CD4-positive, alpha-beta T cell (primary cell): ENCODE results near the gene CNDP2. TPM values are rescaled to one million over a fixed set of nuclear protein-coding genes. Genes with fewer than 3 reads are reported as not detected.

Source experiments
- ATAC-seq: fragments of 200-7000 bp; cut with Tn5 transposase; one replicate; pipeline ENCODE4 v1.10.0; 2022; ENCODE audit warnings: mild to moderate bottlenecking; ENCODE audit not compliant: poor library complexity
- CTCF ChIA-PET: fragments of 350-600 bp; sonication (Branson Sonifier 250); formaldehyde crosslinking; loops from one replicate; lab custom pipeline; 2021; ENCODE audit warnings: antibody characterized with exemption, inconsistent platforms; lab: Charles Lee
- POLR2A ChIA-PET: fragments of 350-600 bp; sonication (Branson Sonifier 250); formaldehyde crosslinking; loops from one replicate; lab custom pipeline; 2021; ENCODE audit warnings: antibody characterized with exemption, inconsistent platforms; lab: Charles Lee
- DNase-seq, 14 experiments: peaks; one replicate each; pipeline ENCODE4 v3.0.0-alpha.2; 2013 to 2020; ENCODE audit warnings: mixed read lengths in 2 of 14
- H3K27ac ChIP-seq, 2 donors: one replicate each; pipeline versions ENCODE4 v1.5.1 to v1.7.0; 2013; ENCODE audit warnings: low read length in 2 of 2, low read depth in 1 of 2, mild to moderate bottlenecking in 1 of 2
- H3K27me3 ChIP-seq, 2 experiments: 1 replicate in 1 of 2; 2 replicates in 1 of 2; pipeline versions ENCODE4 v1.6.1 to v1.7.0; 2013; ENCODE audit warnings: low read length in 2 of 2, control low read depth in 1 of 2, mild to moderate bottlenecking in 1 of 2, moderate library complexity in 1 of 2; ENCODE audit not compliant: insufficient read depth in 2 of 2, control insufficient read depth in 1 of 2
- H3K36me3 ChIP-seq: one replicate; pipeline ENCODE4 v1.6.1; 2013; ENCODE audit warnings: low read length, control low read depth; ENCODE audit not compliant: insufficient read depth
- H3K4me1 ChIP-seq: one replicate; pipeline ENCODE4 v1.6.1; 2013; ENCODE audit warnings: low read length, control low read depth; ENCODE audit not compliant: insufficient read depth
- H3K4me3 ChIP-seq: one replicate; pipeline ENCODE4 v1.5.1; 2013; ENCODE audit warnings: mild to moderate bottlenecking, low read length, moderate library complexity
- H3K9me3 ChIP-seq, 2 experiments: 1 replicate in 1 of 2; 2 replicates in 1 of 2; pipeline versions ENCODE4 v1.6.1 to v1.7.0; 2013; ENCODE audit warnings: low read length in 2 of 2, mild to moderate bottlenecking in 2 of 2, control low read depth in 1 of 2, moderate library complexity in 1 of 2; ENCODE audit not compliant: control insufficient read depth in 1 of 2, insufficient read depth in 1 of 2
- H3K27ac Mint-ChIP-seq: one replicate; pipeline ENCODE4 v1.8.0; 2020; ENCODE audit warnings: mixed read lengths
- H3K27me3 Mint-ChIP-seq: one replicate; pipeline ENCODE4 v1.8.0; 2021; ENCODE audit warnings: mixed read lengths
- H3K36me3 Mint-ChIP-seq: one replicate; pipeline ENCODE4 v1.8.0; 2021; ENCODE audit warnings: low read depth, mixed read lengths
- H3K4me1 Mint-ChIP-seq: one replicate; pipeline ENCODE4 v1.8.0; 2021; ENCODE audit warnings: low read depth, mixed read lengths
- H3K4me3 Mint-ChIP-seq: one replicate; pipeline ENCODE4 v1.8.0; 2020; ENCODE audit warnings: mild to moderate bottlenecking, mixed read lengths
- H3K9me3 Mint-ChIP-seq: one replicate; pipeline ENCODE4 v1.8.0; 2020; ENCODE audit warnings: mixed read lengths
- intact Hi-C, 2 experiments: fragments of 100-400 bp; cut with DNase I in 1 of 2; cut with micrococcal nuclease in 1 of 2; formaldehyde crosslinking; loops; one replicate each; pipeline versions ENCODE4 v1.15.1 to v1.9.0; 2023 to 2025; cut with DNase I, micrococcal nuclease
- total RNA-seq, 174 experiments: library from RNA in 2 of 174; stranded (reverse) in 2 of 174; gene quantifications; one replicate each; pipeline ENCODE4 v1.2.3 and lab custom pipeline; 2021 to 2026
- TF ChIP-seq, protein P1 (sequence below): fragments of 200-600 bp; IDR thresholded peaks from one replicate; pipeline ENCODE4 v1.8.0; 2022; ENCODE audit warnings: antibody characterized with exemption, mild to moderate bottlenecking

CNDP2 gene
- total RNA-seq, 2 experiments from 2014 or later, result 75.5 to 75.7 TPM

DNA sequence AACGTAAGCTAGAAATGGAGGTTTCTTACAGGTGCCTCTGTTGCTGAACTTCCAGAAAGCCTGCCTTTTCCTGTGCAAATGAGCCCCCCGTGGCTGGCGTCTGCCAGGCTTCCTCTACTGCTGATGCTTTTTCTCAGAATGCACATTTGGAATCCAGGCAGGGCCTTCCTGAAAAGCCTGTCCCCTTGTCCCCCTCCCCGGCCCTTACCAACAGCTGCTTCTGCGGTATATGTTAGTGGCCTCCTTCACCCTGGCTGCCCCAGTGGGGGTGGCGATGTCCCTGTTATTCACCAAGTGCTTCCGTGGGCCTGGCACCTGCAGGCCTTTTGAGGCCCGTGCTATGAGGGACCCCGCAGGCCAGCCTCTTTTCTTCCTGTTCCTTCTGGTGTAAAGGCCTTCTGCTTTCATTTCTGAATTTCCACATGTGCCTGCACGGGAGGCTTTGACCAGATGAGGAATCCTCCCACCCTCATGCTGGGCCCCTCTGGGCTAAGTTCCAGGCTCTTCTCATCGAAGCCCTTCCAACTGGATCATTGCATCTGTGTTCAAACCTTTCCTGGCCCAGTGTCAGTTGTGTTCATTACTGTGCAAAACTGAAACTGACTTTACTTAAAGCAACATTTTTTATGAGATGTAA is 10.4 kb downstream of the CNDP2 start:
- Mint-ChIP-seq H3K4me1 (peaks cover 4% of the 10 kb centered on the region), H3K4me3 (no peak overlapping the region), H3K27me3 (no peaks in the 10 kb centered on the region), H3K36me3 (peaks cover 89% of the 10 kb centered on the region), H3K9me3 (no peaks in the 10 kb centered on the region), H3K27ac (no peak overlapping the region)
- Histone ChIP-seq H3K4me1 (no peaks in the 10 kb centered on the region), H3K4me3 (no peak overlapping the region), H3K27ac (no peak overlapping the region), H3K9me3 (no peaks in the 10 kb centered on the region), H3K27me3 (no peaks in the 10 kb centered on the region), H3K36me3 (peaks cover 91% of the 10 kb centered on the region)
- TF ChIP-seq, protein P1, sequence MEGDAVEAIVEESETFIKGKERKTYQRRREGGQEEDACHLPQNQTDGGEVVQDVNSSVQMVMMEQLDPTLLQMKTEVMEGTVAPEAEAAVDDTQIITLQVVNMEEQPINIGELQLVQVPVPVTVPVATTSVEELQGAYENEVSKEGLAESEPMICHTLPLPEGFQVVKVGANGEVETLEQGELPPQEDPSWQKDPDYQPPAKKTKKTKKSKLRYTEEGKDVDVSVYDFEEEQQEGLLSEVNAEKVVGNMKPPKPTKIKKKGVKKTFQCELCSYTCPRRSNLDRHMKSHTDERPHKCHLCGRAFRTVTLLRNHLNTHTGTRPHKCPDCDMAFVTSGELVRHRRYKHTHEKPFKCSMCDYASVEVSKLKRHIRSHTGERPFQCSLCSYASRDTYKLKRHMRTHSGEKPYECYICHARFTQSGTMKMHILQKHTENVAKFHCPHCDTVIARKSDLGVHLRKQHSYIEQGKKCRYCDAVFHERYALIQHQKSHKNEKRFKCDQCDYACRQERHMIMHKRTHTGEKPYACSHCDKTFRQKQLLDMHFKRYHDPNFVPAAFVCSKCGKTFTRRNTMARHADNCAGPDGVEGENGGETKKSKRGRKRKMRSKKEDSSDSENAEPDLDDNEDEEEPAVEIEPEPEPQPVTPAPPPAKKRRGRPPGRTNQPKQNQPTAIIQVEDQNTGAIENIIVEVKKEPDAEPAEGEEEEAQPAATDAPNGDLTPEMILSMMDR, result no peak
- ATAC-seq, result no peak
- intact Hi-C loops, result no loop called here
- ChIA-PET POLR2A (no interaction called here), CTCF (interaction anchor here (2.0 kb wide), 1 partner anchor 12 kb away, joined by 10 read pairs; no protein-coding TSS in a partner anchor)
- no peak for DNase-seq

- DNase-seq, result no peak
- Mint-ChIP-seq H3K4me1 (peaks cover 4% of the 10 kb centered on the region), H3K27me3 (no peaks in the 10 kb centered on the region), H3K9me3 (no peaks in the 10 kb centered on the region), H3K4me3 (no peak overlapping the region), H3K27ac (no peak overlapping the region), H3K36me3 (peaks cover 91% of the 10 kb centered on the region)
- Histone ChIP-seq H3K27me3 (no peaks in the 10 kb centered on the region), H3K4me1 (no peaks in the 10 kb centered on the region), H3K36me3 (peaks cover 93% of the 10 kb centered on the region), H3K9me3 (no peaks in the 10 kb centered on the region), H3K4me3 (no peak overlapping the region), H3K27ac (no peak overlapping the region)
- intact Hi-C loops, result no loop called here
- TF ChIP-seq, protein P1, result no peak
- ChIA-PET CTCF (no interaction called here), POLR2A (no interaction called here)
- ATAC-seq, result no peak
Observed at GRCh38 chr18:74507097-74507881, 11.1 kb downstream of the CNDP2 start.

DNA sequence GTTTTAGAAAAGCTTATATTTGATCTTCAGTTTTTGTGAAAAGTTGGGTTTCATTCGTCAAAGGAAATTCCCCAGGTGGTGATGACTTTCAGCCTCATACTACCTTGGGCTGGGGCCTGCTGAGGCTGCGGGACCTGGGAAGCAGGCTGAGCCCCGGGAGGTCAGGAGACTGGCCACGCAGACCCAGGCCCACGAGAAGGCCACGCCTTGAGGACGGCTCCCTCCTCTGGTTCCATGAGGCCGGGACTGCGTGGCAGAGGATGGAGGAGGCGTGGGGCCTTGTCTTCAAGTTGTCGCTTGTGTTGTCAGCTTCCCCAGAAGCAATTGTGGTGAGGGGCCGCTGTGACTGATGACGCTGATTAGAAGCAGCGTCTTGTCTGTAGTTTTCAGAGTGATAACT is 11.8 kb downstream of the CNDP2 start:
- no peaks in the 10 kb centered on the region for H3K9me3 Mint-ChIP-seq
- TF ChIP-seq, protein P1, result no peak
- POLR2A ChIA-PET, result no interaction called here

More for the DNA sequence above, 11.8 kb downstream of the CNDP2 start:
- no peaks in the 10 kb centered on the region for H3K4me1 ChIP-seq
- Mint-ChIP-seq H3K27ac (no peak overlapping the region), H3K4me1 (peaks cover 4% of the 10 kb centered on the region), H3K36me3 (peaks cover 91% of the 10 kb centered on the region), H3K4me3 (no peak overlapping the region), H3K27me3 (no peaks in the 10 kb centered on the region)
- no peaks in the 10 kb centered on the region for H3K27me3 ChIP-seq
- no peak overlapping the region for H3K4me3 ChIP-seq
- ATAC-seq (no peak), DNase-seq (no peak)
- CTCF ChIA-PET, result no interaction called here
- intact Hi-C loops, result no loop called here
- peaks cover 93% of the 10 kb centered on the region for H3K36me3 ChIP-seq
- no peak overlapping the region for H3K27ac ChIP-seq
- no peaks in the 10 kb centered on the region for H3K9me3 ChIP-seq
